Activated gamma-delta T cell (primary cell): ENCODE measurements around the gene RAB39A.
"Not testable (repeated sequence)": the region's sequence is repeated elsewhere in the genome, so short reads cannot be mapped to it uniquely, and the experiment has no call there.

Experiments used
- DNase-seq: peaks from one replicate; lab custom pipeline; 2025; lab: John Stamatoyannopoulos, UW
- total RNA-seq, 2 donors: gene quantifications; one replicate each; lab custom pipeline; 2026; lab: John Stamatoyannopoulos, UW

Gene RAB39A
- 0.05 to 0.26 reads per million in 2 donors for total RNA-seq

- peak; percentile 45 for DNase-seq
Observed at GRCh38 chr11:107928046-107928766, at the start of gene RAB39A. TSS of gene RAB39A (plus strand) at chr11:107928448. CDS start at chr11:107928569, 121 bp downstream.

DNA sequence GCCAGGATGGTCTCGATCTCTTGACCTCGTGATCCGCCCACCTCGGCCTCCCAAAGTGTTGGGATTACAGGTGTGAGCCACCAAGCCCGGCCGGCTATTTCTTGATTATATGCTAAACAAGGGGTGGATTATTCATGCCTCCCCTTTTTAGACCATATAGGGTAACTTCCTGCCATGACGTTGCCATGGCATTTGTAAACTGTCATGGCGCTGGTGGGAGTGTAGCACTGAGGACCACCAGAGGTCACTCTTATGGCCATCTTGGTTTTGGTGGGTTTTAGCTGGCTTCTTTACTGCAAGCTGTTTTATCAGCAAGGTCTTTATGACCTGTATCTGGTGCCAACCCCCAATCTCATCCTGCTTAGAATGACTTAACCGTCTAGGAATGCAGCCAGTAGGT, 46.8 kb upstream of the RAB39A start:
- DNase-seq, result not testable (repeated sequence)

DNA sequence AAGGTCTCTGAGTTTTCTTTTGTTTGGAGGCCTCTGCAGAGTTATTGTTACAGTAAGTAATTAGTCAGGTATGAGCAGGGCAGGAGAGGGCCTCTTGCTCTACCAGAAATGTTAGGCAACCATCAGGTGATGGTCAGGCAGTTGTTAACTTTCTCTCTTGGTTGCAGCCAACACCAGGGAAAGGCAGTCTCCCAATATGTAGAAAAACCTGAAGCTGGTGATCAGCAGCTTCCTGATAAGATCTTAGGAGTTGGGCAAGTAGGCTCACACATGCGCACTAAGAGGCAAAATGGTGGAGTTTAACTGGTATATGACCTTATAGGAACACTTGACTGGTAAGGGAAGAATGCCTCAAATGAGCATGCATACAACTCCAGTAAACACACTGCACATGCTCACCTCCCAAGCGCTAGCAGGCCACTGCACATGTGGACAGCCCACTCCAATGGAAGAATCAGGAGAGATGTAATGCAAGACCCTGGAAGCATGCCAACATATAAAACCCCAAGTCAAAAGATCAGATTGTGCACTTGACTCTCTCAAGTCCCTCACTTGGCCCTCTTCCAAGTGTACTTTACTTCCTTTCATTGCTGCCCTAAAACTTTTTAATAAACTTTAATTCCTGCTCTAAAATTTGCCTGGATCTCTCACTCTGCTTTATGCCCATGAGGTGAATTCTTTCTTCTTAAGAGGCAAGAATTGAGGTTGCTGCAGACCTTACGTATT, 46.0 kb upstream of the RAB39A start:
- no peak for DNase-seq

- DNase-seq, result no peak
Observed at GRCh38 chr11:107898270-107898669, 30.0 kb upstream of the RAB39A start.

DNA sequence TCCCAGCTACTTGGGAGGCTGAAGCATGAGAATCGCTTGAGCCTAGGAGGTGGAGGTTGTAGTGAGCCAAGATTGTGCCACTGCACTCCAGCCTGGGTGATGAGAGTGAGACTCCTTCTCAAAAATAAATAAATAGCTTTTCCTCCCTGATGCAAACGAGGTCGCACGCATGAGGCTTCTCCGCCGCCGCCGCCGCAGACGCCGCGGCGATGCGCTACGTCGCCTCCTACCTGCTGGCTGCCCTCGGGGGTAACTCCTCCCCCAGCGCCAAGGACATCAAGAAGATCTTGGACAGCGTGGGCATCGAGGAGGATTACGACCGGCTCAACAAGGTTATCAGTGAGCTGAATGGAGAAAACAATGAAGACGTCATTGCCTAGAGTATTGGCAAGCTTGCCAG, 20.0 kb upstream of the RAB39A start:
- no peak for DNase-seq

DNA sequence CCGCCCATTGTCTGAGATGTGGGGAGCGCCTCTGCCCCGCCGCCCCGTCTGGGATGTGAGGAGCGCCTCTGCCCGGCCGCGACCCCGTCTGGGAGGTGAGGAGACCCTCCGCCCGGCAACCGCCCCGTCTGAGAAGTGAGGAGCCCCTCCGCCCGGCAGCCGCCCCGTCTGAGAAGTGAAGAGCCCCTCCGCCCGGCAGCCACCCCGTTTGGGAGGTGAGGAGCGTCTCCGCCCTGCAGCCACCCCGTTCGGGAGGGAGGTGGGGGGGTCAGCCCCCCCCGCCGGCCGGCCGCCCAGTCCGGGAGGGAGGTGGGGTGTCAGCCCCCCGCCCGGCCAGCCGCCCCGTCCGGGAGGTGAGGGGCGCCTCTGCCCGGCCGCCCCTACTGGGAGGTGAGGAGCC, 15.8 kb upstream of the RAB39A start:
- not testable (repeated sequence) for DNase-seq

GRCh38 chr11:107915229-107915628, 13.0 kb upstream of the RAB39A start:
- DNase-seq, result no peak

DNA sequence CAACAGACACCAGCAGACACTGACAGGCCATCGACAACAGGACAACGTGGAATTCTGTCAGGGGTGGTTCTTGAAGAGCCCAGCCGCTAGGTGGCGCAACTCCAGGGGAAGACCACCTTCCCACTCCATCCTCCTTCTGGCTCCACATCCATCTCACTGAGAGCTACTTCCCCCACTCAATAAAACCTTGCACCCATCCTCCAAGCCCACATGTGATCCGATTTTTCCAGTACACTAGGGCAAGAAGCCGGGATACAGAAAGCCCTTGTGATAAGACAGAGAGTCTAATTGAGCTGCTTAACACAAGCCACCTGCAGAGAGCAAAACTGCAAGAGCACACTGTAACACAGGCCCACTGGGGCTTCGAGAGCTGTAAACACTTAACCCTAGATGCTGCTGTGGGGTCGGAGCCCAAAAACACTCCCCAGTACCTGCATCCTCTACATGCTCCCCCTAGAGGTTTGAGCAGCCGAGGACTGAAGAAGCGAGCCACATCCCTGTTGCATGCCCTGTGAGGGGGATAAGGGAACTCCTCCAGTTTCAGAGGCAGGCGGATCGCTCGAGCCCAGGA, 11.5 kb upstream of the RAB39A start:
- no peak for DNase-seq

GRCh38 chr11:107921997-107922396, 6.3 kb upstream of the RAB39A start:
- DNase-seq, result no peak

DNA sequence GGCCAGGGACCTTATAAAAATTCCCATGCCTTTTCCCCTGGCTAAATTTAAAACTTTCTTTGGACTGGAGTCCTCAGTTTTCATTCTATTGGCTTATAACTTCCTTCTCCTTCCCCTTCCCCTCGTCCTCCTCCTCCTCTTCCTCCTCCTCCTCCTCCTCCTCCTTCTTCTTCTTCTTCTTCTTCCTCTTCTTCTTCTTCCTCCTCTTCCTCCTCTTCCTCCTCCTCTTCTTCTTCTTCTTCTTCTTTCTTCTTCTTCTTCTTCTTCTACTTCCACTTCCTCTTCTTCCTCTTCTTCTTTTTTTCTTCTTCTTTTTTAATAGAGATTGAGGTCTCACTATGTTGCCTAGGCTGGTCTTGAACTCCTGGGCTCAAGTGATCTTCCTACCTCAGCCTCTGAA, 4.7 kb upstream of the RAB39A start:
- DNase-seq, result not testable (repeated sequence)

- no peak for DNase-seq
Observed at GRCh38 chr11:107924306-107924705, 3.9 kb upstream of the RAB39A start.

DNA sequence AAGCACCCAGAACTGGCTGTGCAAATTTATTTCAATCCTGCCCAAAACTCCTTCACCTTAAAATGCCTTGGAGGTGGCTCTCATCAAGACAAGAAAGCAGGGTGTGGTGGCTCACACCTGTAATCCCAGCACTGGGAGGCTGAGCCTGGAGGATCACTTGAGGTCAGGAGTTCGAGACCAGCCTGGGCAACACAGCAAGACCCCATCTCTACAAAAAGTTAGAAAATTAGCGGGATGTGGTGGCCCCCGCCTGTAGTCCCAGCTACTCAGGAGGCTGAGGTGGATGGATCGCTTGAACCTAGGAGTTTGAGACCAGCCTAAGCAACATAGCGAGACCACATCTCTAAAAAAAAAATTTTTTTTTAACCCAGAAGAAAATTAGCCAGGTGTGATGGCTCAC, 689 bp upstream of the RAB39A start:
- DNase-seq, result no peak

- no peak for DNase-seq
Observed at GRCh38 chr11:107928767-107929507, 689 bp downstream of the RAB39A start.

- no peak for DNase-seq
Observed at GRCh38 chr11:107929611-107930200, 1.5 kb downstream of the RAB39A start.

DNA sequence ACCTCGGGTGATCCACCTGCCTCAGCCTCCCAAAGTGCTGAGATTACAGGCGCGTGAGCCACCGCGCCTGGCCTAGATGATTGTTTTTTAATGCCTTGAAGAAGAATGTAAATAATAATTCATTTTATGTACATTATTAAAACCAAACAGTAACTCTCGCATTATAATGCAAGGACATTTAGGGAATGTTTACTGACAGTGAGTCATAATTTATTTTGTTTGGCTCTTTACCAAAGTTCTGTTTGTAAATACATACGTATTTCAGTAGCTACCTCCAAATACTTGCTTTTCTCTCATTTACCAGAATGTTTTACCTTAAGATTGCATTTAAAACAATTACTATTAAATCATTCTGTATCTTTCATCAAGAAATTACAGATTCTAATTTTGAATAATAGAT, 3.0 kb downstream of the RAB39A start:
- no peak for DNase-seq

GRCh38 chr11:107947904-107948303, 19.7 kb downstream of the RAB39A start:
- DNase-seq, result no peak

DNA sequence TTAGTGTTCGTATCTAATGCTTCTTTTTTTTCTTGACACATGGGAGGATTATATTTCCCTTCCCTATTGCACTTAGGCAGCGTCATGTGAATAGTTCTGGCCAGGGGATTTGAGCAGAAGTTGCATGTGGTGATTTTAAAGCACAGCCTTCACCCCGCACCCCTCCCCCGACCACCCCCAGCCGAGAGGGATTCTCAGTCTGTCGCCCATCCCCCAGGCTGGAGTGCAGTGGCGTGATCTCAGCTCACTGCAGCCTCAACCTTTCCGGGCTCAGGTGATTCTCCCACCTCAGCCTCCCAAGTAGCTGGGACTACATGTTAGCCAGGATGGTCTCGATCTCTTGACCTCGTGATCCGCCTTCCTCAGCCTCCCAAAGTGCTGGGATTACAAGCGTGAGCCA, 20.1 kb downstream of the RAB39A start:
- not testable (repeated sequence) for DNase-seq

DNA sequence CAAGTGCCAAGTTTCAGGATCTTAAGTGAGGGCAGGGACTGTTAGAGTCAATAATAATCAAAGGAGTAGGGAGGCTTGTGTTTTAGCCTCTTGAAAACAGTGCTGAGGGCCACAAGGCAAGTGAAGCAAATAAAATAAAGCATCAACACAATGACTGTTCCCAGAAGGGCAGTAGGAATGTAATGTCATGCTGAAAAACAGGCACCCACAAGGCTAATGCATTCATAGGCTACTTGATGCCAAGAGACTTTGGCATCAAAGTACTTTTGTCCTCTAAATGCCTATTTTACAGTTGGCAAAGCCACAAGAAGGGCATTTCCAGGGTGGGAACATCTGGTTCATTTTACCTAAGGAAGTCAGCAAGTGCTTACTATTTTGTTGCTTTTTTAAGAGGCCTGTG, 22.9 kb downstream of the RAB39A start:
- no peak for DNase-seq

DNA sequence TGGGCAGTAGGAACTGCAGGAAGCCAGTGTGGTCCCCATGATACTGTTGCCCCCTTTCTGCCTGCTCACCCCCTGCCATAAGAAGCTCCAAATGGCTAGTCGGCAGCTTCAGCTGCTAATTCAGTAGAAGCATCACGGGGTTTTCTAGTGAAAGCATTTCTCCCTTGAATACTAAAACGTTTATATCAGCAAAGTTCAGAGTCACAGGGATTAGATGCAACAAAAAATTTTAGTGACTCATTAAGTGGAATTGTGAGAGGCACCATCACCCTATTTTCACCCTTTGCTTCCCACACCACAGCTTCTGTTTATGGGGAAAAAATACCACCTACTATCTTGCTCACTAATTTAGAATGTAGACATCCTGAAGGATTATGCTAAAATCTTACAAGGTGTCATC, 25.2 kb downstream of the RAB39A start:
- no peak for DNase-seq

DNA sequence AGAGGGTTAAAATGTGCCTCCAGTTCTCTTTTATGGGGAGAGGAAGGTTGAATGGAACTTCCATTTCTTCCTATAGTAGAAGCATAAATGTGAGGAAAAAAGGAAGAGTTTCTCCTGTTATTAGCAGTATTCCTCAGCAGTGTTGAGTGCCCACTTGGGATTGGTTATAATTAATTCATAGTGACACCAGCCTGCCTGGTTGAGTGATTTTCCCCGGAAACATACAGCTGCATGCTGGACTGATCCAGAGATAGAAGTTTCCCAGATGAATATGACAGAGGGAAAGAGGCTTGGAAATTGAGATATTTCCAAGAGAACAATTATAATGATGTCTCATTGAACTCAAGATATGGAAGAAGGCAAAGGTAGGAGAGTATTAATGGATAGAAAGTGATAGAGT, 28.3 kb downstream of the RAB39A start:
- DNase-seq, result no peak

DNA sequence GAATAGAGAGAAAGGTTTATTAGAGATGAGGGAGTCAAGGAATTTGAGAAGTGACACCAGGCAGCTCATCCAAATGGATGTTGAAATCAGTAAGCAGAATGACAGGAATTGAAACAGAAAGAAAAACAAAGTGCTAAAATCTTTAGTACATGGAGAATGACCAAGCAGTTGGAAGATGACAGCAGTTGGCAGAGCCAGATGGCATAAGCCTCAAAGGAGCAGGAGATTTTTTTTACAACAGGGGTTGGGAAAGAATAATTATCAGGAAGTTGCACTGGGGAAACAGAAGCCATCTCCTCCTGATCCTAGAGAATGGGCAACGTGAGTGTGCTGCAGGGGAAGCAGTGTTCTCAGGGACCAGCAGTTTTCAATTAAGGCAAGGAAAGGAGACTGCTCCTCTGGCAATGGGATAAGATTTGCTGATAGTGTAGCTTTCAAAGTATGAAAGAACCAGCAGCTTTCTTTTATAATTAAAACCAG, 28.9 kb downstream of the RAB39A start:
- DNase-seq, result no peak

- DNase-seq, result no peak
Observed at GRCh38 chr11:107961480-107961879, 33.2 kb downstream of the RAB39A start.
